CD4-positive, CD25-positive, alpha-beta regulatory T cell (primary cell): ENCODE data around the gene OR51A2. TPM values are rescaled to one million over a fixed set of nuclear protein-coding genes. Genes with fewer than 3 reads are reported as not detected.
A peak's percentile ranks its signal among the peaks of the same experiment; 100 is the strongest.

Source experiments
- ATAC-seq, 2 donors: fragments of 150-1000 bp; cut with Tn5 transposase; one replicate each; pipeline ENCODE4 v1.10.0; 2021; ENCODE audit warnings: low read depth in 2 of 2, moderate number of reproducible peaks in 2 of 2, moderate library complexity in 1 of 2
- DNase-seq, 3 donors: peaks; one replicate each; pipeline versions ENCODE4 v3.0.0 to v3.0.0-alpha.2; 2012 to 2022; ENCODE audit warnings: mixed read lengths in 1 of 3
- H3K27ac ChIP-seq: one replicate; pipeline ENCODE4 v1.7.0; 2013; ENCODE audit warnings: mild to moderate bottlenecking, low read length; ENCODE audit not compliant: insufficient read depth, poor library complexity, severe bottlenecking
- H3K27me3 ChIP-seq: one replicate; pipeline ENCODE4 v1.7.0; 2013; ENCODE audit warnings: low read length; ENCODE audit not compliant: control insufficient read depth, insufficient read depth
- H3K36me3 ChIP-seq: one replicate; pipeline ENCODE4 v1.7.0; 2013; ENCODE audit warnings: mild to moderate bottlenecking, low read length, moderate library complexity; ENCODE audit not compliant: control insufficient read depth, insufficient read depth
- H3K4me1 ChIP-seq: 2 replicates; pipeline ENCODE4 v1.7.0; 2013; ENCODE audit warnings: mild to moderate bottlenecking, low read length; ENCODE audit not compliant: insufficient read depth, control insufficient read depth, poor library complexity, severe bottlenecking
- H3K4me3 ChIP-seq: one replicate; pipeline ENCODE4 v1.7.0; 2013; ENCODE audit warnings: low read depth, mild to moderate bottlenecking, low read length, moderate library complexity
- H3K9me3 ChIP-seq, 2 experiments: 1 replicate in 1 of 2; 2 replicates in 1 of 2; pipeline ENCODE4 v1.7.0; 2013; ENCODE audit warnings: low read length in 2 of 2, mild to moderate bottlenecking in 1 of 2, moderate library complexity in 1 of 2; ENCODE audit not compliant: control insufficient read depth in 2 of 2
- H3K27ac Mint-ChIP-seq, 3 donors: one replicate each; pipeline ENCODE4 v1.8.0; 2020 to 2022; ENCODE audit warnings: mild to moderate bottlenecking in 3 of 3, mixed read lengths in 3 of 3, moderate library complexity in 2 of 3
- H3K27me3 Mint-ChIP-seq: one replicate; pipeline ENCODE4 v1.8.0; 2022; ENCODE audit warnings: mild to moderate bottlenecking, mixed read lengths
- H3K36me3 Mint-ChIP-seq: one replicate; pipeline ENCODE4 v1.8.0; 2020; ENCODE audit warnings: mixed read lengths
- H3K4me1 Mint-ChIP-seq, 4 donors: one replicate each; pipeline ENCODE4 v1.8.0; 2020 to 2022; ENCODE audit warnings: mixed read lengths in 4 of 4, mild to moderate bottlenecking in 1 of 4
- H3K4me3 Mint-ChIP-seq, 4 donors: one replicate each; pipeline ENCODE4 v1.8.0; 2020 to 2022; ENCODE audit warnings: mild to moderate bottlenecking in 4 of 4, mixed read lengths in 4 of 4, moderate library complexity in 3 of 4
- H3K9me3 Mint-ChIP-seq, 7 donors: one replicate each; pipeline ENCODE4 v1.8.0; 2020 to 2022; ENCODE audit warnings: mixed read lengths in 7 of 7, mild to moderate bottlenecking in 3 of 7, moderate library complexity in 2 of 7
- polyA plus RNA-seq, 4 donors: library from polyadenylated mRNA; unstranded; fragments of 300-500 nt; fragmentation: Illumina TruSeq; gene quantifications; one replicate each; pipeline ENCODE4 v1.2.3, GENCODE V29; 2021
- total RNA-seq: library from RNA; stranded (reverse); gene quantifications from one replicate; pipeline ENCODE4 v1.2.3, GENCODE V29; 2022

The OR51A2 gene
- total and polyA plus RNA-seq, 5 donors from 2014 or later, result not detected

DNA sequence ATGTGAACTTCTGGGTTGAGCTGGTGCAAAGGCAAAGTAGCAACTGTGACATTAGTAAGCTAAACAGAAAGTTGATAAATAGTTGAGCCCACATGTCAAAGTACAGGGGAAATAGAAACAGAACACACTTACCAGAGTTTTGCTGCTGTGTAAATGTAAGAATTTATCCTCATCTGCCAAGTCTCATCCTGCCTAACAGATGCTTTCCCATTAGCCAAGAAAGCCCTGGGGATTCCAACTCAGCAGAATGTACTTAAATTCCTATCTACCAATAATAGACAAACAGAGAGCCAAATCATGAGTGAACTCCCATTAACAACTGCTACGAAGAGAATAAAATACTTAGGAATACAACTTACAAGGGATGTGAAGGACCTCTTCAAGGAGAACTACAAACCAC, 7.3 kb upstream of the OR51A2 start:
- Mint-ChIP-seq H3K9me3 (peaks cover 0 to 9% (median 4%) of the 10 kb centered on the region in 7 donors), H3K4me3 (no peak overlapping the region), H3K36me3 (peaks cover 3% of the 10 kb centered on the region), H3K27ac (no peak overlapping the region), H3K4me1 (no peaks in the 10 kb centered on the region), H3K27me3 (no peaks in the 10 kb centered on the region)
- Histone ChIP-seq H3K27me3 (no peaks in the 10 kb centered on the region), H3K27ac (no peak overlapping the region), H3K36me3 (no peaks in the 10 kb centered on the region), H3K4me3 (no peak overlapping the region), H3K4me1 (no peaks in the 10 kb centered on the region), H3K9me3 (no peaks in the 10 kb centered on the region)
- no peak for ATAC-seq
- DNase-seq, result no peak

- Histone ChIP-seq H3K36me3 (no peaks in the 10 kb centered on the region), H3K27me3 (no peaks in the 10 kb centered on the region), H3K27ac (no peak overlapping the region), H3K4me1 (no peaks in the 10 kb centered on the region), H3K9me3 (no peaks in the 10 kb centered on the region), H3K4me3 (no peak overlapping the region)
- peaks cover 3% of the 10 kb centered on the region for H3K36me3 Mint-ChIP-seq
- H3K27me3 Mint-ChIP-seq, result no peaks in the 10 kb centered on the region
- no peak for DNase-seq
- no peak overlapping the region for H3K4me3 Mint-ChIP-seq
- H3K4me1 Mint-ChIP-seq, result no peaks in the 10 kb centered on the region
- peaks cover 0 to 9% (median 4%) of the 10 kb centered on the region in 7 donors for H3K9me3 Mint-ChIP-seq
- ATAC-seq, result no peak
- no peak overlapping the region for H3K27ac Mint-ChIP-seq
These were observed 5.4 kb upstream of the OR51A2 start for GRCh38 chr11:4960877-4961276.

DNA sequence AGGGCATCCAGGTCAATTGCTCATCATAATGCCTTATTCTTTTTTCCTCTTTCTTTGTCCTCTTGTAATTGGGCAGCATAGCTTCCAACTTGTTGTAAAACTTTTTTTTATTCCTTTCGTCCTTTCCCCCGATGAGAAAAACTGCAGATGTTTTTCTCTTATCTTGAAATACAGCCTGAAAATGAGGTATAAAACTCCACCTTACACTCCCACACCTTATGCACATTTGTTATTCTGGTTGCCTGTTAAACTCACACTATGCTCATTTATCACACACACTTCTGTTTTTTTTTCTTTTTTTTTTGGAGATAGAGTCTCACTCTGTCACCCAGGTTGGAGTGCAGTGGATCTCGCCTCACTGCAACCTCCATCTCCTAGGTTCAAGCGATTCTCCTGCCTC, 1.9 kb upstream of the OR51A2 start:
- Histone ChIP-seq H3K27me3 (no peaks in the 10 kb centered on the region), H3K27ac (no peak overlapping the region), H3K4me3 (no peak overlapping the region), H3K36me3 (no peaks in the 10 kb centered on the region), H3K4me1 (no peaks in the 10 kb centered on the region), H3K9me3 (no peaks in the 10 kb centered on the region)
- Mint-ChIP-seq H3K4me3 (no peak overlapping the region), H3K36me3 (no peaks in the 10 kb centered on the region), H3K27ac (no peak overlapping the region), H3K27me3 (no peaks in the 10 kb centered on the region), H3K9me3 (peaks cover 0 to 7% (median 3%) of the 10 kb centered on the region in 7 donors), H3K4me1 (no peaks in the 10 kb centered on the region)
- DNase-seq (no peak), ATAC-seq (no peak)

- H3K27ac Mint-ChIP-seq, result no peak within 1 kb of the TSS
- Histone ChIP-seq H3K27ac (no peak within 1 kb of the TSS), H3K4me1 (no peaks in the 10 kb centered on the region), H3K27me3 (no peaks in the 10 kb centered on the region), H3K36me3 (no peaks in the 10 kb centered on the region), H3K4me3 (no peak within 1 kb of the TSS), H3K9me3 (no peaks in the 10 kb centered on the region)
- H3K27me3 Mint-ChIP-seq, result no peaks in the 10 kb centered on the region
- no peaks in the 10 kb centered on the region for H3K9me3 Mint-ChIP-seq
- DNase-seq (no peak), ATAC-seq (no peak)
- H3K4me1 Mint-ChIP-seq, result no peaks in the 10 kb centered on the region
- no peaks in the 10 kb centered on the region for H3K36me3 Mint-ChIP-seq
- no peak within 1 kb of the TSS for H3K4me3 Mint-ChIP-seq
These were observed 8.0 kb downstream of the OR51A2 start, which contains the start of gene OR51A4 for GRCh38 chr11:4947505-4947904. Gene OR51A4 (minus strand): TSS chr11:4947605. CDS start chr11:4947100, 505 bp downstream.

- no peak for ATAC-seq
- H3K9me3 Mint-ChIP-seq, result peaks cover 0 to 5% (median 0%) of the 10 kb centered on the region in 7 donors
- H3K4me3 ChIP-seq, result no peak overlapping the region
- H3K27ac Mint-ChIP-seq, result no peak overlapping the region
- H3K4me1 ChIP-seq, result no peaks in the 10 kb centered on the region
- no peak for DNase-seq
- no peaks in the 10 kb centered on the region for H3K27me3 Mint-ChIP-seq
- no peaks in the 10 kb centered on the region for H3K36me3 Mint-ChIP-seq
- no peaks in the 10 kb centered on the region for H3K36me3 ChIP-seq
- H3K27me3 ChIP-seq, result no peaks in the 10 kb centered on the region
- no peaks in the 10 kb centered on the region for H3K9me3 ChIP-seq
- no peak overlapping the region for H3K4me3 Mint-ChIP-seq
- H3K4me1 Mint-ChIP-seq, result no peaks in the 10 kb centered on the region
- H3K27ac ChIP-seq, result no peak overlapping the region
These were observed 18.8 kb downstream of the OR51A2 start for GRCh38 chr11:4936745-4937144.

DNA sequence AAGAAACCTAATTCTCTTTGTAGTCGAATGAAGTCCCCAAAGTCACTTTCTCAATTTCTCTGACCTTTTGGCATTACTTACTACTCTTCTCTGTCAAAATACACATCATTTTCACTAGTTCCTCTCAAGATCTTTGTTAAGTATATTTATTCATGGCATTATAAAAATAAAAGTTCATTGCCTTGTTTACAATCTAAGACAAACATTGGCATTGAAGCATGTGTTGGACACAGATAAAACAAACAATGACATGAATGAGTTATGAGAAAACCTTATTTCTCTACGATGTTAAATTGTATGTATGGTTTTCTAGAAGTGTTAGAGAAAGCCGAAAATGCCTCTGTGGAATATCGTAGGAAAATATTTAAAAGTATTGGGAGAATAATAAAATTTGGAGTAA, 22.8 kb downstream of the OR51A2 start:
- Mint-ChIP-seq H3K4me1 (no peaks in the 10 kb centered on the region), H3K9me3 (peaks cover 0 to 5% (median 0%) of the 10 kb centered on the region in 7 donors), H3K27me3 (no peaks in the 10 kb centered on the region), H3K36me3 (no peaks in the 10 kb centered on the region), H3K4me3 (no peak overlapping the region), H3K27ac (no peak overlapping the region)
- no peak overlapping the region for H3K27ac ChIP-seq
- no peaks in the 10 kb centered on the region for H3K9me3 ChIP-seq
- no peak for DNase-seq
- no peaks in the 10 kb centered on the region for H3K36me3 ChIP-seq
- no peak for ATAC-seq
- H3K27me3 ChIP-seq, result no peaks in the 10 kb centered on the region
- no peaks in the 10 kb centered on the region for H3K4me1 ChIP-seq
- H3K4me3 ChIP-seq, result no peak overlapping the region

GRCh38 chr11:4926608-4927007, 28.9 kb downstream of the OR51A2 start:
- no peaks in the 10 kb centered on the region for H3K27me3 Mint-ChIP-seq
- ATAC-seq (no peak), DNase-seq (no peak)
- H3K4me1 ChIP-seq, result no peaks in the 10 kb centered on the region
- no peak overlapping the region for H3K27ac ChIP-seq
- no peaks in the 10 kb centered on the region for H3K27me3 ChIP-seq
- H3K4me3 Mint-ChIP-seq, result no peak overlapping the region
- H3K4me3 ChIP-seq, result no peak overlapping the region
- H3K9me3 ChIP-seq, result no peaks in the 10 kb centered on the region
- H3K36me3 ChIP-seq, result no peaks in the 10 kb centered on the region
- peaks cover 0 to 6% (median 0%) of the 10 kb centered on the region in 7 donors for H3K9me3 Mint-ChIP-seq
- no peak overlapping the region for H3K27ac Mint-ChIP-seq
- H3K4me1 Mint-ChIP-seq, result no peaks in the 10 kb centered on the region
- H3K36me3 Mint-ChIP-seq, result no peaks in the 10 kb centered on the region

DNA sequence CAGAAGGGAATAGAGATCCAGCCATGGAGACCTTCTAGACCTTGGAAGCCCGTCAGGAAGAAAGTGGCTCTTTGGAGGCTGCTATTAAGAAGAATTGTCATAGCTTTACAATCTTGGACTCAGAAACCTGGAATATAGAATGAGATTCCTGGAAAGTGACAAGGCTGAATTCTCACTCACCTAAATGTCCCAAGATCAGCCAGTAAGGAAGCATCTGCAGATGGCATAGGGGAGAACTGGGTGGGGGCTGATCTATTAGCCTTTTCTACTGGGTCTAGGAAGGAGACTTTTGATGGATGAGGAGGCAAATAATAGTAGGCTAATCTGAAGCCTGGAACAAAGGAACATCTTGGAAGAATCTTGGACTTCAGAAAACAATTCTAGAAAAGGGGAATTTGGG, 31.3 kb downstream of the OR51A2 start, which contains the start of gene OR51G1:
OR51G1 (minus strand) TSS at position 101 of the 400 bp plus-strand sequence; CDS start at position 101, 0 bp downstream.
- ATAC-seq, result no peak
- H3K9me3 Mint-ChIP-seq, result peaks cover 0 to 4% (median 0%) of the 10 kb centered on the region in 7 donors
- H3K36me3 Mint-ChIP-seq, result no peaks in the 10 kb centered on the region
- no peaks in the 10 kb centered on the region for H3K27me3 Mint-ChIP-seq
- no peaks in the 10 kb centered on the region for H3K36me3 ChIP-seq
- no peak within 1 kb of the TSS for H3K27ac ChIP-seq
- H3K4me1 Mint-ChIP-seq, result no peaks in the 10 kb centered on the region
- H3K4me3 ChIP-seq, result no peak within 1 kb of the TSS
- no peaks in the 10 kb centered on the region for H3K4me1 ChIP-seq
- no peaks in the 10 kb centered on the region for H3K27me3 ChIP-seq
- no peak within 1 kb of the TSS for H3K27ac Mint-ChIP-seq
- no peak for DNase-seq
- H3K4me3 Mint-ChIP-seq, result peak within 1 kb of the TSS in 1 of 4 donors; percentile 58
- no peaks in the 10 kb centered on the region for H3K9me3 ChIP-seq
